Activated naive CD8-positive, alpha-beta T cell treated with anti-CD3 and anti-CD28 coated beads, Interleukin-2, amount 10 ng/mL, durations not matched to agents 7 days and 5 days (primary cell): ENCODE measurements around the gene FBXO21. TPM values are rescaled to one million over a fixed set of nuclear protein-coding genes. Genes with fewer than 3 reads are reported as not detected.
A peak's percentile ranks its signal among the peaks of the same experiment; 100 is the strongest.

Experiments
- ATAC-seq: fragments of 150-1000 bp; cut with Tn5 transposase; one replicate; pipeline ENCODE4 v1.10.0; 2021; ENCODE audit warnings: low read depth, moderate library complexity
- POLR2A ChIA-PET: fragments of 350-600 bp; sonication (Branson Sonifier 250); formaldehyde crosslinking; loops from one replicate; lab custom pipeline; 2021; ENCODE audit warnings: antibody characterized with exemption; lab: Charles Lee
- DNase-seq: peaks from one replicate; pipeline ENCODE4 v3.0.0; 2021
- H3K27ac Mint-ChIP-seq: one replicate; pipeline ENCODE4 v1.8.0; 2022; ENCODE audit warnings: mild to moderate bottlenecking, mixed read lengths
- H3K27me3 Mint-ChIP-seq: one replicate; pipeline ENCODE4 v1.8.0; 2022; ENCODE audit warnings: mild to moderate bottlenecking, moderate library complexity, mixed read lengths
- H3K36me3 Mint-ChIP-seq: one replicate; pipeline ENCODE4 v1.8.0; 2021; ENCODE audit warnings: mild to moderate bottlenecking, mixed read lengths
- H3K4me1 Mint-ChIP-seq: one replicate; pipeline ENCODE4 v1.8.0; 2021; ENCODE audit warnings: mixed read lengths
- H3K4me3 Mint-ChIP-seq: one replicate; pipeline ENCODE4 v1.8.0; 2022; ENCODE audit warnings: mild to moderate bottlenecking, moderate library complexity, mixed read lengths
- H3K9me3 Mint-ChIP-seq: one replicate; pipeline ENCODE4 v1.8.0; 2021; ENCODE audit warnings: mixed read lengths
- total RNA-seq, 2 experiments: library from RNA; stranded (reverse); gene quantifications; one replicate each; pipeline ENCODE4 v1.2.3, GENCODE V29; 2021

The FBXO21 gene
- total RNA-seq, 2 experiments from 2014 or later = 27.4 to 36.2 TPM

DNA sequence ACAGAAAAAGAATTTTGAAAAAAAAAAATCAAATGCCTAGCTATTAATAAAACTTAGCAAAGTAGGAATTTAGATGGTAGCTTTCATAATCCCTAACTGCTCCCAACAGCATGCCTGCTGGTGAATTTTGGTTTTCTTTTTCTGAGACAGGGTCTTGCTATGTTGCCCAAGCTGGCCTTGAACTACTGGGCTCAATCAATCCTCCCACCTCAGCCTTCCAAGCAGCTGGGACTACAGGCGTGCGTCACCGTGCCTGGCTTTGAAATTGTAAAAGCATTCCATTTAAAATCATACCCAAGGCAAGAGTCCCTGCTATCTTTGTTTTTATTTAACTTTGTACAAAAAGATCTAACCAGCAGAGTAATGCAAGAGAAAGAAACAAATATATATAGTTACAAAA is 20.7 kb downstream of the FBXO21 start:
- no peak for DNase-seq
- POLR2A ChIA-PET = no interaction called here
- Mint-ChIP-seq H3K36me3 (peaks cover 44% of the 10 kb centered on the region), H3K4me1 (peaks cover 2% of the 10 kb centered on the region), H3K4me3 (no peak overlapping the region), H3K27me3 (no peaks in the 10 kb centered on the region), H3K9me3 (no peaks in the 10 kb centered on the region), H3K27ac (no peak overlapping the region)
- no peak for ATAC-seq

DNA sequence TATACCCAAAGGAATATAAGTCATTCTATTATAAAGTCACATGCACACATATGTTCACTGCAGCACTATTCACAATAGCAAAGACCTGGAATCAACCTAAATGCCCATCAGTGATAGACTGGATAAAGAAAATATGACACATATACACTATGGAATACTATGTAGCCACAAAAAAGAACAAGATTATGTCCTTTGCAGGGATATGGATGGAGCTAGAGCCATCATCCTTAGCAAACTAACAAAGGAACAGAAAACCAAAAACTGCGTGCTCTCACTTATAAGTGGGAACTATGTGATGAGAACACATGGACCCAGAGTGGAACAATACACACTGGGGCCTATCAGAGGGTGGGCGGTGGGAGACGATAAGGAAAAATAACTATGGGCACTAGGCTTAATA is 21.3 kb downstream of the FBXO21 start:
- POLR2A ChIA-PET = no interaction called here
- ATAC-seq = no peak
- H3K4me3 Mint-ChIP-seq = no peak overlapping the region

DNA sequence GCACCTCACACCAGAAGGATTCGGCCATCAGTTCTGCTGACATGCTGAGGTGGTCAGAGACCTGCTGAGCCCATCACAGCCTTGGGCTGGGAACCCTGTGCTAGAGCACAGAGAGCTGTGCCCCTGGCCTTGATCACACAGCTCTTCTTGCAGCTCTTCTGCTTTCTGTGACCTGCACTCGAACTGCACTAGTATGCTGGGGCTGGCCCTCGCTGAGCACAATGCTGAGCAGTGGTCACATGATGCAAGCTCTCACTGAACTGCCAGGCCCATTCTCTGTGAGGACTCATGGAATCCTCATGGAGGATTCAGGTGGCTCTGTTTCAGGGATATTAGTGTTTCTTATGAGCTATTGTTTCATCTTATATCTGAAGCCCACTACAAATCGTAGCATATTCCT is 22.5 kb downstream of the FBXO21 start:
- POLR2A ChIA-PET = no interaction called here
- no peaks in the 10 kb centered on the region for H3K27me3 Mint-ChIP-seq
- ATAC-seq (no peak), DNase-seq (no peak)
- H3K4me3 Mint-ChIP-seq = no peak overlapping the region
- no peak overlapping the region for H3K27ac Mint-ChIP-seq
- H3K9me3 Mint-ChIP-seq = no peaks in the 10 kb centered on the region
- peaks cover 39% of the 10 kb centered on the region for H3K36me3 Mint-ChIP-seq
- peaks cover 2% of the 10 kb centered on the region for H3K4me1 Mint-ChIP-seq

More for the DNA sequence above, 21.3 kb downstream of the FBXO21 start:
- DNase-seq = no peak
- Mint-ChIP-seq H3K36me3 (peaks cover 42% of the 10 kb centered on the region), H3K9me3 (no peaks in the 10 kb centered on the region), H3K4me1 (peaks cover 2% of the 10 kb centered on the region), H3K27ac (no peak overlapping the region), H3K27me3 (no peaks in the 10 kb centered on the region)

DNA sequence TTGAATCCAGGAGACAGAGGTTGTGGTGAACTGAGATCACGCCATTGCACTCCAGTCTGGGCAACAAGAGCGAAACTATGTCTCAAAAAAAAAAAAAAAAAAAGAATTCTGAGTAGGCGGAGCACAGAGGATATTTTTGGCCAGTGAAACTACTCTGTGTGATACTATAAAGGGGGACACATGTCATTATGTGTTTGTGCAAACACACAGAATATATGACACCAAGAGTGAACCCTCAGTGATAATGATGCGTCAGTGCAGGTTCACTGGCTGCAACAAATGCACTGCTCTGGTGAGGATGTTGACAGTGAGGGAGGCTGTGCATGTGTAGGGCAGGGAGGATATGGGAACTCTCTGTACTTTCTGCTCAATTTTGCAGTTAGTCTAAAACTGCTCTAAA is 24.2 kb downstream of the FBXO21 start:
- H3K27me3 Mint-ChIP-seq = no peaks in the 10 kb centered on the region
- H3K27ac Mint-ChIP-seq = no peak overlapping the region
- H3K4me1 Mint-ChIP-seq = peaks cover 2% of the 10 kb centered on the region
- POLR2A ChIA-PET = no interaction called here
- H3K4me3 Mint-ChIP-seq = no peak overlapping the region
- ATAC-seq (no peak), DNase-seq (no peak)
- H3K36me3 Mint-ChIP-seq = peaks cover 37% of the 10 kb centered on the region
- H3K9me3 Mint-ChIP-seq = no peaks in the 10 kb centered on the region

DNA sequence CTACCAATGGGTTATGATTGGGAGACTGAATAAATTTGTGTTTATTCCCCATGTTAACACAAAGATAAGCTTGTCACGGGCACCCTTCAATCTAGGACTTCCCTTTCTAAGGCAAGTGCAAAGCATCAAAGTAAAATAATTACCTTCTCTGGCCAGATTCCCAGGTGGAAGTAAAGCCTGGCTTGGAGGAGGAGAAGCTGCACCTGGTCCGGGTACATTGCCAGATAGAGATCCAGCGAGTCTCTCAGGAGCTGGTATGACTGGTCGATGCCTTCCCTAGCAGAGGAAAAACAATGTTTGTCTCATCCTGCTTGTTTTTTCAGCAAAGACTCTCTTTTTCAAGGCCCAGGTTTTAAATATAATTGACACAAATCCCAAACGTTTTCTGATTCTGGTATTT is 24.9 kb downstream of the FBXO21 start:
- Mint-ChIP-seq H3K27ac (no peak overlapping the region), H3K4me3 (no peak overlapping the region), H3K36me3 (peaks cover 32% of the 10 kb centered on the region), H3K4me1 (peaks cover 2% of the 10 kb centered on the region), H3K27me3 (no peaks in the 10 kb centered on the region), H3K9me3 (no peaks in the 10 kb centered on the region)
- no peak for DNase-seq
- POLR2A ChIA-PET = no interaction called here
- ATAC-seq = no peak

DNA sequence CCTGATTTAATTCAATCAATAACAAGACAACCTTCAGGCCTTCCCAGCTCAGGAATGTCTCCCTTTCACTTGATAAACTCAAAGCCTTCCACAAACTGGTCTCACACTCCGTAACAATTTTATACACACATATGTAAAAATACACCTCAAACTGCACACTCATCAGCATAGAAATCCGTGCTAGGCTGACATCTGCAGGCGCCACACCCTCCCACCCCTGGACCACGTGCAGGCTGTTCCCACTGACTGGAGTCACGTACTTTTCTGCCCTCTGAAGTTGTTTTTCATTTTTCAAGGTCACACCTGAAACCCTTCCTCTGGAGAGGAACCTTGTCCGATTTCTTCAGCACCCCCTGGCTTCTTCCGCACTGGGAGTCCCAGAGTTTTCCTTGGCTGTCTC is 27.6 kb downstream of the FBXO21 start:
- H3K27me3 Mint-ChIP-seq = no peaks in the 10 kb centered on the region
- no peak for ATAC-seq

DNA sequence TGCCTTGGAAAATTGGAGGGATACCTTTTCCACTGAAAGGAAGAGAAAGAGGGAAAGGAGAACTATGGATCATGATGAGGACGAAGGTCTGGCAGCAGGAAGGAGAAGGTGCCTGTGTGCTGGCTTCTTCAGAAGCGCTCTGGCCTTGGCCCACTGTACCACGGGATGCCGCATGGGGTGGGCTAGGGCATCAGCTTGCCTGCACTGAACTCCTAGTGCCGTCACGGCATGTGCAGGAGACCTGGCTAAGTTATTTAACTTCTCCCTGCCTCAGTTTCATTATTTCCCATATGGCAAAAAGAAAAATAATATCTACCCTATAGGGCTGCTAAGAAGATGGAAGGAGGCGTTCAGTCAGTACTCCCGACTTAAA is 28.1 kb downstream of the FBXO21 start:
- peaks cover 22% of the 10 kb centered on the region for H3K36me3 Mint-ChIP-seq
- no peaks in the 10 kb centered on the region for H3K27me3 Mint-ChIP-seq
- DNase-seq = no peak
- H3K9me3 Mint-ChIP-seq = no peaks in the 10 kb centered on the region
- ATAC-seq = no peak
- H3K4me1 Mint-ChIP-seq = no peaks in the 10 kb centered on the region
- POLR2A ChIA-PET = no interaction called here
- no peak overlapping the region for H3K27ac Mint-ChIP-seq
- no peak overlapping the region for H3K4me3 Mint-ChIP-seq

More for the DNA sequence above, 27.6 kb downstream of the FBXO21 start:
- H3K36me3 Mint-ChIP-seq = peaks cover 24% of the 10 kb centered on the region
- no peak overlapping the region for H3K4me3 Mint-ChIP-seq
- no peaks in the 10 kb centered on the region for H3K9me3 Mint-ChIP-seq
- no peak overlapping the region for H3K27ac Mint-ChIP-seq
- no peaks in the 10 kb centered on the region for H3K4me1 Mint-ChIP-seq
- POLR2A ChIA-PET = no interaction called here
- no peak for DNase-seq

DNA sequence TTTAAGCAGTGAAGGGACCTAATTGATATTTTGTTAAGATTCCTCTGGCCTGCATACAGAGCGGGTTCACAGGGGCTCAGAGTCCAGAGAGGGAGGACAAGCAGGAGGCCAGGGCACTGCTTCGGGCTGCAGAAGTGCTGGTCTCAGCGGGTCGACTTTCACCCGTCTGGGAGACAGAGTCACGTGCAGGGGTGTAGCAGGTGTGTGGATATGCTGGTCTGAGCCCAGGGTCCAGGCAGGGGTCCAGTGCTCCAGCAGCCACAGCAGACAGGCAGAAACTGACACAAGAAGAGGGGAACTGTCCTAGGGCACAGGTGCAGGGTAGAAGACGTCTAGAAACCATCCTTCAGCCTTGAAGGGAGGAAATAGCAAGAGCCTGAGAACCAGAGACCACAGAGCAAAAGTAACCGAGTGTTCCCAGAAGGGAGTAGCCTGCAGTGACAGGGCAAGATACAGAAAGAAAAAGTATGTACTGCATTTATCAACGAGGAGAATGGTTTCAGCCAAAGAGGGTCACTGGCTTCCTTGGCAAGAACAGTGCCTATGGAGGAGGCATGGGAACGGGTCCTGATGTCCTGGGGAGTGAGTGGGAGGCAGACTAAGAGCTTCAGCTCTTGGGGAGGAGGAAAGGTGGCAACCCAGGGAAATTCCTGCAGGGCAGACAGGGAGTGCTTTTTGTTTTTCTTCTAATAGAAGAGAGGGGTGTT is 28.7 kb downstream of the FBXO21 start:
- Mint-ChIP-seq H3K4me1 (no peaks in the 10 kb centered on the region), H3K27me3 (no peaks in the 10 kb centered on the region), H3K27ac (no peak overlapping the region), H3K4me3 (no peak overlapping the region), H3K36me3 (peaks cover 17% of the 10 kb centered on the region), H3K9me3 (no peaks in the 10 kb centered on the region)
- POLR2A ChIA-PET = no interaction called here
- no peak for DNase-seq
- ATAC-seq = no peak

DNA sequence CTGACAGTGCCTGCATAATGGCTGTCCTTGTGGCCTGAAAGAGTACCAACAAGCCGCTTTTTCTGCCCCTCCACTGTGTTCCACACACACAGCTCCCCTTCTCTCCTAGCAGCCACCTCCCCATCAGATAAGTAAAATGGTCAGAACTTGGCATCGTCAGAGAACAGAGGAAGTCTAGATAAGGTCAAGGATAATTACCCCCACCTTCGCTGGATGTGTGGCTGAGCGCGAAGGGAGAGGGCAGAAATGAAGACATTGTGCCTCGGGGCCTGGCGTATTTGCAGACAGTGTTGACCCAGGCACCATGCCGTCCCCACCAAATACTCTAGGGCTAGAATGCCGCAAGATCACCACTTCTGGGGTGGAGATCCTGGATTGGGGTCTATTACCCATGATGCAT is 30.6 kb downstream of the FBXO21 start:
- Mint-ChIP-seq H3K4me3 (no peak overlapping the region), H3K27me3 (no peaks in the 10 kb centered on the region), H3K36me3 (peaks cover 13% of the 10 kb centered on the region), H3K4me1 (no peaks in the 10 kb centered on the region), H3K27ac (no peak overlapping the region), H3K9me3 (no peaks in the 10 kb centered on the region)
- DNase-seq (no peak), ATAC-seq (no peak)
- POLR2A ChIA-PET = no interaction called here

DNA sequence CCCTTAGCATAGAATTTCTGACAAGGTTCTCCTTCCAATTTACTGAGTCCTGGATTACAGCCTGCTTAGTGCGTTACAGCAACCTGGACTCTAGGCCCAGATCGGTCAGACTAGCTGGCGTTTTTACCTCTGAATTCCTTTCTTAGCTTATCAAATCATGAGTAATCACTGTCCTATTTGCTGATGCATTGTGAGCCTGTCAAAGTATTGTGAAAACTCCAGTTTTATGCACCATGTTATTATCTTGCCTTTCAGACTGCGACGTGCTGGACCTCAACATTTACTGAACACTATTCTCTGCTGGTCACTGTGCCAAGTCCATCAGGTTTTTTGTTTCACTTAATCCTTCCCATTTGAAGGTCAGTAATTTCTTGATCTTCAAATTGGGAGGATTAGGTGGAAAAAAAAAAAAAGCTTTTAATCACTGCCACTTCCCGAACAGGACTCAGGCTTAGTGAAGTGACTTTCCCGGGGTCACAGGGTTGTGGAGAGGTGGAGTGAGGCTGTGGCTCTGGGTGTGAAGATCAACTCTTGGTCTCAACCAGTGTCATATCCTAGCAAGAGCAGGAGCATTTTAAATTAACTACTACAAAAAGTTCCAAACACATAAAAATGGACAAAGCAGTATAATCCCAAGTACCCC is 31.2 kb downstream of the FBXO21 start:
- POLR2A ChIA-PET = no interaction called here
- H3K9me3 Mint-ChIP-seq = no peaks in the 10 kb centered on the region
- H3K27ac Mint-ChIP-seq = no peak overlapping the region
- no peak overlapping the region for H3K4me3 Mint-ChIP-seq
- no peak for DNase-seq
- H3K36me3 Mint-ChIP-seq = peaks cover 10% of the 10 kb centered on the region
- ATAC-seq = no peak
- H3K4me1 Mint-ChIP-seq = no peaks in the 10 kb centered on the region
- H3K27me3 Mint-ChIP-seq = no peaks in the 10 kb centered on the region

DNA sequence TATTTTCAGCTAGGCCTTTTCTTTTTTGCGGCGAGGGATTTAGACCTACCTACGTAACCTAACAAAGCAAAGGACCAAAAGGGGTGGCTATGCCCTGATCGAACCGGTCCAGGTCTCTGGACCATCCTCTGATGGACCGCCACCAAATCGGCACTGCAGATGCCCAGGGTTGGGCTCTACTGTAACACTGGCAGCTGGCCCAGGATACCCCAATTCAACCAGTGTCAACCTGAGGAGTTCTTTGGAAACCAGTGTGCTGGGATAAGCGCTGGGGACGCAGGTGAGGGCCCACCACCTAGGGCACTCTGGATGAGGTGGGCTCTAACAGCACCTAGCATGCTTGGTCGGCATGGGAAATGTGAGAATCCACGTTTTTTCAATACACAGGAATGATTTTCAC is 32.2 kb downstream of the FBXO21 start:
- POLR2A ChIA-PET = no interaction called here
- H3K36me3 Mint-ChIP-seq = peaks cover 14% of the 10 kb centered on the region
- ATAC-seq = no peak
- H3K4me3 Mint-ChIP-seq = no peak overlapping the region
- H3K27me3 Mint-ChIP-seq = no peaks in the 10 kb centered on the region
- no peak for DNase-seq
- peaks cover under 1% of the 10 kb centered on the region for H3K4me1 Mint-ChIP-seq
- H3K9me3 Mint-ChIP-seq = no peaks in the 10 kb centered on the region
- H3K27ac Mint-ChIP-seq = no peak overlapping the region

DNA sequence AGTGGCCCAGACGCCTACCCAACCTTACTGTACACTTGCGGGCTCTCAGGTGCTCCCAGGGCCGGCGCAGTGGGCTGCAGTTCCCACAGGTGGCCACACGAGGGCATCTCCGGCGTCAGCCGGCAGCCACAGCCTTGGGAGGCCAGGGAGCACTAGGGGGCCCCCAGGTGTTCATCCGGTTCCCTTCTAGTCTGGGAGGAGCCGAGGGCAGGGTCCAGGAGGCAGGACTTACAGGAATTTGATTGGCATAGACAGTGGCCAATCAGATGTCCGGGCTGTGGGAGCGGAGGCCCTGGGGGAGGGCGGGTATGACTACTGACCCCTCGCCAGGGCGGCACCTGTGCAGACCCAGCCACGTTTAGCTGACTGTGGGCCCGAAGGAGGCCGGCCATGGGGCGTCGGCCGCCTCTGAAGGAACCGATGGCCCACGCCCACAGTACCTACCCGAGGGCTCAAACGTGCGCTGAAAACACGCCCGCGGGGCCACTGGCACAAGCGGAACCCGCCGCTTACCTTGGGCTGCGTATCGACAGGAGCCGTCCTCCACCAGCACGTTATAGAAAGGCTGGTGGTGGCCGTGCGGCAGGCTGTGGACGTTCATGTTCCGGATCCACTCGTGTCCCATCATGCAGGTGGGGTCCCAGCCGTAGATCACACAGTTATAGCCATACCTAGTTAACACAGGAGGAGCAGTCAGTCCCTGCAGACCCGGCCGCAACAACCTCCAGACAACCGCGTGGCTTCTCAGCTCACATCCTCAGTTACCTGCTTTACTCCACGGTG is 34.8 kb downstream of the FBXO21 start:
- Mint-ChIP-seq H3K9me3 (no peaks in the 10 kb centered on the region), H3K36me3 (peaks cover 20% of the 10 kb centered on the region), H3K4me3 (no peak overlapping the region), H3K27ac (no peak overlapping the region), H3K27me3 (no peaks in the 10 kb centered on the region), H3K4me1 (peaks cover 14% of the 10 kb centered on the region)
- POLR2A ChIA-PET = no interaction called here
- DNase-seq = peak; percentile 76
- ATAC-seq = peak; percentile 76

DNA sequence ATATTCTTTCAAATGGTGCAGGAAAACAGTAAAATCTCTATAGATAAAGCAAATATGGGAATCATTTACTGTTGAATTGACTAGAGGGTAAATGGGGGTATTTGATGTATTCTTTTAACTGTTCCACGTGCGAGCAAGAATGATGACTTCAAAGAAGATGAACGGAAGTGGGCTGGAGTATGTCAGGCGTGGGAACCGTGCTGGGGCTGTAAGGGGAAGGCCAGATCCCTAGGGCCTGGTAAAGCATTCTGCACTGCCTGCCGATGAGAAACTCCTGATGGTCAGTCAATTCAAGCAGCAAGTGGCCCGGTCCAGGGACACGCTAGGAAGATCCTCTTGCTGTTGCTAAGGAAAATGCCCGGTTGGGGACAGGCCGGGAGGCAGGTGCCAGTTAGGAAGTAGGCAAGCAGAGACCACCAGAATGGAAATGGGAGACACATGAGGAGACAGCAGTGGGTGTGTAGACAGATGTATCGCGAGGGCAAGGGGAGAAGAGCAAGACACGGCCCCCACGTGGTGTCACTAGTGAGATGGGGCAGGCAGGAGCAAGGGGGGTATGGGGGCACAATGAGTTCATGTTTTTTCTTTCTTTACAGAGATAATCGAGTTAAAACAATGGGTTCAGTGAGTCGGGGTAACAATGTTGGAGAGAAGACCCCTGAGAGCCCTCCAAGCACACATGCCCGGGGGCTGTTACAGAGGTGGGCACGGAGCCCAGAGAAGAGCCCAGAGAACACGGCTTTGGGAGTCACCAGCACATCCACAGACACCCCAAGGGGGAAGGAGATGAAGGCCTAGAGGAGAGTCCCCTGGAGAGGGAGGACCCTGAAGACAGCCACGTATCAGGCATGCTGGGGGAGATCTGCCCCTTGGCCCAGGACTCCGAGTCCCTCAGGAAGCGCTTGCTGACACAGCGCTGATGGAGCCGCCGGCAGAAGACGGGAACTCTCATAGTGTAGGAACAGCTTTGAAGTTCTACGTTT is 37.2 kb downstream of the FBXO21 start:
- Mint-ChIP-seq H3K36me3 (peaks cover 25% of the 10 kb centered on the region), H3K27me3 (no peaks in the 10 kb centered on the region), H3K4me1 (peaks cover 20% of the 10 kb centered on the region), H3K27ac (no peak overlapping the region), H3K9me3 (no peaks in the 10 kb centered on the region), H3K4me3 (no peak overlapping the region)
- ATAC-seq (no peak), DNase-seq (no peak)
- POLR2A ChIA-PET = no interaction called here
